ENCODE measurements around the gene CCNK. TPM values are rescaled to one million over a fixed set of nuclear protein-coding genes. Genes with fewer than 3 reads are reported as not detected.

Gene CCNK
- total RNA-seq, 2 experiments from 2014 or later = 140 to 151 TPM

DNA sequence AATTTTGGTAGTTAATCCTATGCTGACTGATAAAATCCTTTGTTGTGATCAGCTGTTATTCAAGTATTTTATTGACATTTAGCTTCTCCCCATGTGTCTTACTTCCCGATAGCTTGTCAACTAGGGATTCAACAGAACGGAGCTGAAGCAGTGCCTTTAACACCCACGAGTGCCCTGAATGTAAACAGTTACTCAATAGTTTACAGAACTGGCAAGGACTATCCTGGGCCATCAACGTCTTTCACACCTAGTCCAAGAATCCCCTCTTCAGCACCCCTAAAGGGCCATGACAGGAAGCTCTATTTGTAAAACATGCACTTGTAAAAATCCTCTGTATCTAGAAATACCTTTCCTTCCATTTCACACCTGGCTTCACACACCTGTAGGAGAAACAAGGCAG, 45.9 kb upstream of the CCNK start:
- H3K27ac Mint-ChIP-seq = peak overlapping the region; percentile 64
- peaks cover 18% of the 10 kb centered on the region for H3K36me3 ChIP-seq (ENCODE audit: insufficient read depth, low read length)

DNA sequence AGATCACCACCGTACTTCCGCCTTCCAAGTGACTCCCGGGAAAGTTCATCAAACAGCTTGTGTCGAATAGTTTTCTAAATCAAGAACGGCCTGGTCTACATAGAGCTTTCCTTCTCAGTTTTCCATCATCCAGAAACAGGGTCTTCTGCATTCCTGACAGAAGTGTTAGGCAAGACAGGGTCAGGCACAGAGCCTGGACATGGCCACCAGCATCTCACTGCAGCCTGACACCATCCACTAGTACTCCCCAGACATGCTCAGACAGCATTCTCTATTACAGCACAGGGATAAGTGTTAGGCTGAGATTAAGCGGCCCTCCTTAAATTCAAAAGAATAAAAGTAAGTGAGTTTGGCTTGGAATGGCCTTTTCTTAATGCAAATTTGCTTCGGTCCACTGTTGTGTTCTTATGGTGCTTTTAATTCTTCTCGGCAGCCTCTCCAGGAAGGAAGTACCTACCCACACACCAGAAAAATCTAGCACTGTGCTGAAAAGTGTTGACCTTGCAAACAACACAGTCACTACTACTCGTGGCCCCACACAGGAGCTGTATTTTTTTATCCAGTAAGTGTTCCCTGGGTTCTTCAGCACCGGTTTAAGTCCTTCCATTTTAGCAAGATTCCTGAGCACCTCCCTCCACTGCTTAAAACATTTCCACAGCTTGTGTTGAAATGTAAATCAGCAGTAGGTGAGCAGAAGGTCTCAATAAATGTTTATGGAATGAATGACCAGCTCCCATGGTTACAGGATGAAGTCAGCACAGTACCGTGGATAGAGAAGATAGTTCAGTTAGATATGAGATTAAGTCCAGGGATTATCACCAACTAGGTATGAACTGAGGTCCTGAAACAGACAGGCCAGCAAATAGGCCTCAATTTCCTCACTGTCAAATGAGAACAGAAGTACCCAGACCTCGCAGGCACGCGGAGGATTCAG, 44.7 kb upstream of the CCNK start:
- H3K27ac Mint-ChIP-seq = peak overlapping the region; percentile 64

More for the DNA sequence above, 45.9 kb upstream of the CCNK start:
- Histone ChIP-seq H3K4me1 (ENCODE audit: insufficient read depth, low read length) (peaks cover 33% of the 10 kb centered on the region), H3K9me3 (ENCODE audit: control insufficient read depth in 1 of 2, insufficient read depth in 1 of 2, low read length in 2 of 2) (no peaks in the 10 kb centered on the region), H3K27ac (ENCODE audit: low read depth in 1 of 2, low read length in 2 of 2) (no peak overlapping the region), H3K4me3 (ENCODE audit: low read length) (no peak overlapping the region), H3K27me3 (ENCODE audit: control insufficient read depth in 1 of 2, insufficient read depth in 2 of 2, low read length in 2 of 2) (no peaks in the 10 kb centered on the region)
- TF ChIP-seq, protein P1, sequence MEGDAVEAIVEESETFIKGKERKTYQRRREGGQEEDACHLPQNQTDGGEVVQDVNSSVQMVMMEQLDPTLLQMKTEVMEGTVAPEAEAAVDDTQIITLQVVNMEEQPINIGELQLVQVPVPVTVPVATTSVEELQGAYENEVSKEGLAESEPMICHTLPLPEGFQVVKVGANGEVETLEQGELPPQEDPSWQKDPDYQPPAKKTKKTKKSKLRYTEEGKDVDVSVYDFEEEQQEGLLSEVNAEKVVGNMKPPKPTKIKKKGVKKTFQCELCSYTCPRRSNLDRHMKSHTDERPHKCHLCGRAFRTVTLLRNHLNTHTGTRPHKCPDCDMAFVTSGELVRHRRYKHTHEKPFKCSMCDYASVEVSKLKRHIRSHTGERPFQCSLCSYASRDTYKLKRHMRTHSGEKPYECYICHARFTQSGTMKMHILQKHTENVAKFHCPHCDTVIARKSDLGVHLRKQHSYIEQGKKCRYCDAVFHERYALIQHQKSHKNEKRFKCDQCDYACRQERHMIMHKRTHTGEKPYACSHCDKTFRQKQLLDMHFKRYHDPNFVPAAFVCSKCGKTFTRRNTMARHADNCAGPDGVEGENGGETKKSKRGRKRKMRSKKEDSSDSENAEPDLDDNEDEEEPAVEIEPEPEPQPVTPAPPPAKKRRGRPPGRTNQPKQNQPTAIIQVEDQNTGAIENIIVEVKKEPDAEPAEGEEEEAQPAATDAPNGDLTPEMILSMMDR (IDR thresholded peaks at IDR 0.05) = no peak
- Mint-ChIP-seq H3K27me3 (no peaks in the 10 kb centered on the region), H3K4me3 (no peak overlapping the region), H3K4me1 (ENCODE audit: low read depth) (peaks cover 58% of the 10 kb centered on the region), H3K9me3 (no peaks in the 10 kb centered on the region), H3K36me3 (ENCODE audit: low read depth) (peaks cover 77% of the 10 kb centered on the region)
- DNase-seq (no peak), ATAC-seq (ENCODE audit: poor library complexity) (no peak)
- intact Hi-C loops (cut with DNase I, micrococcal nuclease) = no loop called here
- ChIA-PET CTCF (no interaction called here), POLR2A (interaction anchor here (0.6 to 2.3 kb wide), 2 partner anchors 45 to 159 kb away, joined by 3 to 7 read pairs; partner anchors contain the start of genes CCNK and SETD3)

DNA sequence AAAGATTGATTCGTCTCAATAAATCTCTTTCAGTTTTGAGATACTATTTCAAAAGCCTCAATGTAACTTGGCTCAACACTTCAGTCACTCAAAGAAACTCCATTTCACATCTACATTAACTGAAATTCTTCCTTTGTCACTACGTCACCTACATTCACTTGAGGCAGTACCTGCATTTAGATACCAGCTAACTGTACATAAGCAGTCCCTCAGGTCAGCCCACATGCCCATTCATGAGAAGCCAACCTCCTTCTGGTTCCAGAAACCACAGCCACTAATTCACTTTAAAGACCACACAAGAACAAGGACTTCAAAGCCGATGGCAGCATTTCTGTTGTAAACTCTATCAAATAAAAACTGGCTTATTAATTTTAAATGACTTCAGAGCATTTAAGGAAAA, 43.5 kb upstream of the CCNK start:
- peak overlapping the region in 1 of 2 donors; percentile 7 for H3K27ac ChIP-seq (ENCODE audit: low read depth in 1 of 2, low read length in 2 of 2)
- peaks cover 77% of the 10 kb centered on the region for H3K36me3 Mint-ChIP-seq (ENCODE audit: low read depth)
- no peaks in the 10 kb centered on the region for H3K27me3 Mint-ChIP-seq

More for the DNA sequence above, 44.7 kb upstream of the CCNK start:
- Histone ChIP-seq H3K36me3 (ENCODE audit: insufficient read depth, low read length) (peaks cover 21% of the 10 kb centered on the region), H3K27me3 (ENCODE audit: control insufficient read depth in 1 of 2, insufficient read depth in 2 of 2, low read length in 2 of 2) (no peaks in the 10 kb centered on the region), H3K9me3 (ENCODE audit: control insufficient read depth in 1 of 2, insufficient read depth in 1 of 2, low read length in 2 of 2) (no peaks in the 10 kb centered on the region), H3K27ac (ENCODE audit: low read depth in 1 of 2, low read length in 2 of 2) (peak overlapping the region in 1 of 2 donors; percentile 49), H3K4me1 (ENCODE audit: insufficient read depth, low read length) (peaks cover 31% of the 10 kb centered on the region), H3K4me3 (ENCODE audit: low read length) (no peak overlapping the region)
- Mint-ChIP-seq H3K36me3 (ENCODE audit: low read depth) (peaks cover 77% of the 10 kb centered on the region), H3K4me3 (peak overlapping the region; percentile 17), H3K27me3 (no peaks in the 10 kb centered on the region), H3K9me3 (no peaks in the 10 kb centered on the region), H3K4me1 (ENCODE audit: low read depth) (peaks cover 56% of the 10 kb centered on the region)
- TF ChIP-seq, protein P1 (IDR thresholded peaks at IDR 0.05) = no peak
- CTCF ChIA-PET = no interaction called here
- intact Hi-C loops (cut with DNase I, micrococcal nuclease) = no loop called here
- DNase-seq = peak in 1 of 14 experiments; percentile 60
- ATAC-seq (ENCODE audit: poor library complexity) = peak; percentile 44
- POLR2A ChIA-PET = interaction anchor here (2.3 kb wide), 1 partner anchor 44 kb away, joined by 7 read pairs; the partner anchor contains the start of genes CCNK and SETD3

More for the DNA sequence above, 43.5 kb upstream of the CCNK start:
- Histone ChIP-seq H3K4me1 (ENCODE audit: insufficient read depth, low read length) (peaks cover 39% of the 10 kb centered on the region), H3K36me3 (ENCODE audit: insufficient read depth, low read length) (peaks cover 24% of the 10 kb centered on the region), H3K9me3 (ENCODE audit: control insufficient read depth in 1 of 2, insufficient read depth in 1 of 2, low read length in 2 of 2) (no peaks in the 10 kb centered on the region), H3K27me3 (ENCODE audit: control insufficient read depth in 1 of 2, insufficient read depth in 2 of 2, low read length in 2 of 2) (no peaks in the 10 kb centered on the region), H3K4me3 (ENCODE audit: low read length) (no peak overlapping the region)
- ChIA-PET POLR2A (no interaction called here), CTCF (no interaction called here)
- no peak for ATAC-seq (ENCODE audit: poor library complexity)
- no peaks in the 10 kb centered on the region for H3K9me3 Mint-ChIP-seq
- intact Hi-C loops (cut with DNase I, micrococcal nuclease) = no loop called here
- peak overlapping the region; percentile 64 for H3K27ac Mint-ChIP-seq
- TF ChIP-seq, protein P1 (IDR thresholded peaks at IDR 0.05) = no peak
- H3K4me3 Mint-ChIP-seq = no peak overlapping the region
- H3K4me1 Mint-ChIP-seq (ENCODE audit: low read depth) = peaks cover 68% of the 10 kb centered on the region
- DNase-seq = no peak

All from CD4-positive, alpha-beta T cell (primary cell).